GM21529 (cell line): ENCODE measurements around the gene TSPEAR.
"Not testable (repeated sequence)": the region's sequence is repeated elsewhere in the genome, so short reads cannot be mapped to it uniquely, and the experiment has no call there.

ENCODE experiments used
- ATAC-seq: cut with Tn5 transposase; IDR thresholded peaks from one replicate; pipeline ENCODE4 v1.9.1; 2021; ENCODE audit not compliant: unreplicated experiment

TSPEAR gene

GRCh38 chr21:44574457-44575306 lies 136.7 kb downstream of the TSPEAR start:
- no peak for ATAC-seq

- not testable (repeated sequence) for ATAC-seq
Measured at GRCh38 chr21:44573630-44574456, 137.5 kb downstream of the TSPEAR start, which contains the start of gene KRTAP10-4. KRTAP10-4 (plus strand) TSS chr21:44573729; CDS start chr21:44573759, 30 bp downstream.

DNA sequence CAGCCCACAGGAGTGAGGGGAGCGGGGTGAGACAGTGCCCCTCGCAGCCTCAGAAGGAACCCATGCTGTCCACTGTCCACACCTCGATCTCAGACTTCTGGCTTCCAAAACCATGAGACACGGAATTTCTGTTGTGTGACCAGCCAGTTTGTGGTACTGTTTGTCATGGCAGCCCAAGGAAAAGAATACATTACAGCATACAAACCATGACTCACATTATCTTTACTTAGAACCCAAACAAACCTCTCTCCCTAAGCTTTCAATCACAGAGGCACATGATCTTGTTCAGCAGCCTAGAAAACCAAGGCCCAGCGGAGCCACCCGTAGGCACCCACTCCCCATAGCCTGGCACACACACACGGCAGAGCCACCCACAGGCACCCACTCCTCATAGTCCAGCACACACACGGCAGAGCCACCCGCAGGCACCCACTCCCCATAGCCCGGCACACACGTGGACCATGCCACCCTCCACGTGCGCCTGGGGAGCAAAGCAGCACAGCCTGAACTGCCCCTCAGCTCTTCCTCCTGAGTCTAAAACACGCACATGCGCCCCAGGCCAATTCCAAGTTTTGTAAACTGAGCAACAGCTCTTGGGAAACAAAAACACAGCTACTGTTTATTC lies 138.3 kb downstream of the TSPEAR start:
- ATAC-seq = no peak

DNA sequence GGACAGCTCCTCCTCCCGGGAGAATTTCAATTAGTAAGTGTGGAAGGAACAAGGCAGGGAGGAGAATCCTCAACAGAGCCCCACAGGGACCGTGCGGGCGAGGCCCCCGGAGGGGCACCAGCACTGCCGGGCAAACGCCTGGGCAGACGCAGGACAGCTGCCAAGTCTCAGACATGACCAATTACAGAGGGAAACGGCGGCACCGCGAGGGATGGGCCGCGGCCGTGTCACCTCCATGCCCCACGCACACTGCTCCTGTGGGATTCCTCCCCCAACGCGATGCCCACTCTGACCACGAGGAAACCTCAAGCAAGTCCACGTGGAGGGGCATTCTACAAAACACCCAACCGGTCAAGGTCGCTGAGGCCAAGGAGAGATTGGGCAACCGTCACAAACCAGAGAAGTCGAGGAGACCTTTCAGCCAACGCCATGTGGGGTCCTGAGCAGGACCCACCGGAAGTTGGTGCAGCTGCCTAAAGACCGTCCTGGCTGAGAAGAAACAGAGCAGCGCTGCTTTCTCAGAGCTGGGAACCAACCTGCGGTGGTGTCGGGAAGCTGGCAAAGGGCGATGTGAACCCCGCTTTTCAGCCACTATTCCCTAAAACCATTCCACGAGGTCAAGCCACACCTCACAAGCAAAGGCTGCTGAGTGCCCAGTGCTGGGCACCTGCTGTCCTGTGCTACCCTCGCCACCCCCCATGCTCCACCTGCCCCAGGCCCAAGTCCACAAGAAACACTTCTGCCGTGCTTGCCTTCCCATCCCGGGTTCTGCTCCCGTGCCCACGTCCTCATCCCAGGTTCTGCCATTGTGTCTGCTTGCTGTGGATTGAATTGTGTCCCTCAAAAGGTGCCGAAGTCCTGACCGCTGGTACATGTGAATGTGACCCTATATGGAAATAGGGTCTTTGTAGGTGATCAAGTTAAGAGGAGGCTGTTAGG lies 139.3 kb downstream of the TSPEAR start:
- ATAC-seq = no peak

- ATAC-seq = no peak
Measured at GRCh38 chr21:44571296-44571695, 140.1 kb downstream of the TSPEAR start.

DNA sequence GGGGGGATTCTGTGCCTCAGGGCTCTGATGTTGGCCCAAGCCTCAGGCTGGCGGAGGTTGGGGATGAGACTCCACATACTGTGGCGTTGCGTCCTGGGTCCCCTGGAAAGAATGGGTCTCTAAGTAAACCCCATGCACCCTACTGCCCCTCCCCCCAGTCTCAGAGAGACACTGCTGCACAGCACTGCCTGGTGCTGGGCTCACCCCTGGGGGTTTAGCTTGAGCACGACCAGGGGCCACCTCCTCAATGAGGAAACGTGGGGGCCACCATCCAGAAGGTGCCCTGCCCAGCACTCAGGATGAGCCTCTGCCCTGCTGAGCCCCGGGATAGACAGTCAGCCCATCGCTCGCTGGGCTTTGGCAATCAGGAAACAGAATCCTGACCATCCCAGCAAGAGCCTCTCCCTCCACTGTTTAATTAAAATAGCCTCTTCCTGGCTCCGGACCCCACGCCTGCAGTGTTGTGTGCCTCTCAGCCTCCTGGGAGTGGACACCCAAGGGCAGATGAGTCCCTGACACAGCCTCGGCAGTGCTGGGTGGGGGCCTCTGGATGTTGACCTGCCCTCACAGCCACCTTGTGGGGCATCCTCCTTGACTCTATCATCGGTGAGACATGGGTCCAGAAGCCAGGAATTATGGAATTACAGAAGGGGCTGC lies 141.4 kb downstream of the TSPEAR start:
- ATAC-seq = no peak

DNA sequence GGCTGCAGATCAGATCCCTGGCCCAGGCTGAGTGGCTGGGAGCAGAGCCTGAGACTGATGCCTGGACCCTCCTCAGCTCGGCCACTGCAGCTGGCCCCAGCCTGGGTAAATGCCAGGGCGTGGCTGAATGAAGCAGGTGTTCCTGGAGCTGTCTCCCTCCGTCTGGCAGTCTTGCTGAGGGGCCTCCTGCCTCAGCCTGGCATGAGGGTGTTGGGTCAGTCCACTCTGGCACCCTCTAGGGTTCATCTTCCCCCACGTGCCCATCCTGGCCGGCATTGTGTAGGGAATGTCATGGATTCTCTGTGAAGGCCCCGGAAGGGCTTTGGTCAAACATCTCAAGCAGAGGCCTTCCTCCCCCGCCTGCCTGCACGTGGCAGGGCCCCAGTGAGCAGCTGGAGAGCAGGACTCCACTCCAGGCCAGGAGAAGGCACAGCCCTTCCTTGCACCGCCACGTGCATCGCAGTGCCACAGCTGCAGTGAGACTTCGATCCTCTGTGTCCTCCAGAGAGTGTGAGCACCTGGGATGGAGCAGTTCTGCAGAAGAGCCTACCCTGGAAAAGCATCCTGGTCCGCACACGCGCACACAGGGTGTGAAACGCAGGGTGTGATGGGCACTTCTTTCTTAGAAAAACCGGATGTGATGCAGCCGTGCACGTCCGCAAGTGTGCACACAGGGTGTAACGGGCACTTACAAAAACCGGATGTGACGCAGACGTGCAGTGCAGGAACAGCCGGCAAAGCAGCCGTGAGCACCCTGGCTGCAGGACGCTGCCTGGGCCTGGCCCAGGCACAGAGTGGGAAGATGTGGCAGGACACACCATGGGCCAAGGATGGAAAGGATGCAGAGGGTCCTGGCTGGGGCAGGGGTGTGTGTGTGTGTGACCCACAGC lies 142.5 kb downstream of the TSPEAR start:
- ATAC-seq = no peak

- ATAC-seq = no peak
Measured at GRCh38 chr21:44568261-44568660, 143.1 kb downstream of the TSPEAR start.

DNA sequence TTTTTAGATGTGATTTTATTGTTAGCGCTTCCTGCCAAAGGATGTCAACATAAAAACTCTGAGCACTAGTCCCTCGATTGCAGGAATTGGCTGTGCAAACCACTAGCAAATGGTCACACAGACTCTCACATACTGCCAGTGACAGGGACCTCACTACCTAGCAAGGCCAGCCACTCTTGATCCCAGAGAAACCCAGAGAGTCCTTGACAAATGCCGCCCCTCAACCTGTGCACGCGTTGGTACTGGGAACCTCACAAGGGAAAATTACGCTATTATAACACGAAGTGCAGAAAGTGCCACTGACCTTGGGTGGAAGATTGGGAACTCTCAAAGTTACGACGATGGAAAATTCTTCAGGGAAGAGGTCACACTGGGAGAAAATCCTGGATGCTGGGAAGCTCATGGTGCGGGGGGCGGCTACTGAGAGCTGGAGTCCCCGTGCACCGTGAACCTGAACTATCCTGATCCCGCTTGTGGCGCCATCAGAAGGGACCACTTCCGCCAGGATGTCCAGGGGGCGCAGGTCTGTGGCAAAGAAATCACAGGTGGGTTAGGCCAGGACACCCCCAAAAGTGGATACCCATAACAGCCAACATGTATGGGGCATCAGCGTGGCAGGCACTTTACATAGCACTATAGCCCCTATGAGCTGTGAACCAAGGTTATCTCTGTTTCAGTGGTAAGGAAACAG lies 143.7 kb downstream of the TSPEAR start:
- no peak for ATAC-seq

- no peak for ATAC-seq
Measured at GRCh38 chr21:44566403-44566802, 145.0 kb downstream of the TSPEAR start.

- no peak for ATAC-seq
Measured at GRCh38 chr21:44564886-44565598, 146.3 kb downstream of the TSPEAR start.

GRCh38 chr21:44564099-44564498 lies 147.3 kb downstream of the TSPEAR start:
- ATAC-seq = no peak

DNA sequence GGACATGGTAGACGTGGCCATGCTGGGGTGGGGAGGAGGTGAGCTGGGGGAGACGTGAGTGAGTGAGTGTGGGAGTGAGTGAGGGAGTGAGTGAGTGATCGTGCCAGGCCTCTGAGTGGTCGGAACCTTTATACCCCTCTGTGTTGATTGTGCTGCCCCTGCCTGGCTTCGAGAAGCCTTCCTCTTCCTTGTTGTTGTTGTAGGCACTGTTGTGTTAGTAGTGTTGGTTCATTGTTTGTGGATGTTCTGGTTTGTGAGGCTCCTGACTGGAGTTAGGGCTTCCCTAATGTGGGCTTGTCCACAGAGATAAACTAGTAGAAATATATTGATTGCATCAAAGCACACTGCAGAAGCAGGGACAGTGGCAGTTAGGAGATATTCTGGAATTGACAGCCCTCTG lies 152.7 kb downstream of the TSPEAR start, which contains the start of gene KRTAP10-3:
Gene KRTAP10-3 (minus strand): TSS at position 101 of the 400 bp plus-strand sequence. CDS start 80 bp downstream, at position 21.
- ATAC-seq = no peak

GRCh38 chr21:44558329-44558675 lies 153.1 kb downstream of the TSPEAR start:
- ATAC-seq = not testable (repeated sequence)

DNA sequence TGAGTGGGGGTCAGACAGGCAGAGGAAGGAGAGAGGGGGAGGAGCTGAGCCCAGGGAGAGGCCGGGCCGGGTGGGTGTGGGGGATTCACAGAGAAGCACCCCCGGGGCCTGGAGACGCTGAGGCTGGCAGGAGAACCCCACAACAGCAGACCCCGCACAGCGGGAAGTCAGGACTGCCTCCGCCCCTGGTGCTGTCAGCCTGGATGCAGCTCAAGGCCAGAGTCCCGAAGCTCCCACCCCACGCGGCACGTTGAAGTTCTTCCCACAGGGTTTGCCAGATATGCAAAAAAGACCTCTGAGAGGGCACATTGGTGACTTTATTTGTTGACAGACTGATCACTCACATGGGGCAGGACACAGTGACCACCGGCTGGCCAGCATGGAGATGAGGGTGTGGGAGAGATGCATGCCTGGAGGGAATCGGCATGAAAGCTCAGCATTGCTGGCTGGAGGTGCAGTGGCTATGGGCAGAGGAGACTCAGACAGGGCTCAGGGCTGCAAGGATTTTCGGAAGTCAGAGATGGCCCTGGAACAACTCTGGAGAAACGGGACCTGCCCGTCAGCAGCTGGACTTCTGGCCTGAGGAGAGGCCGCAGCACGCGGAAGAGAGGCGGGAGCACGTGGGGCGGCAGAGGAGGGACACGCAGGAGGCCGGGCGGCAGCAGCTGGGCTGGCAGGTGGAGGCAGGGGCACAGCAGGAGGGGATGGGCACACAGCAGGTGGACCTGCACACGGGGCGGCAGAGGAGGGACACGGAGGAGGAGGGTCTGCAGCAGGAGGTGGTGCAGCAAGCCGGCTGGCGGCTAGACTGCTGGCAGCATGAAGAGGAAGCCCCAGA lies 153.7 kb downstream of the TSPEAR start:
- no peak for ATAC-seq

DNA sequence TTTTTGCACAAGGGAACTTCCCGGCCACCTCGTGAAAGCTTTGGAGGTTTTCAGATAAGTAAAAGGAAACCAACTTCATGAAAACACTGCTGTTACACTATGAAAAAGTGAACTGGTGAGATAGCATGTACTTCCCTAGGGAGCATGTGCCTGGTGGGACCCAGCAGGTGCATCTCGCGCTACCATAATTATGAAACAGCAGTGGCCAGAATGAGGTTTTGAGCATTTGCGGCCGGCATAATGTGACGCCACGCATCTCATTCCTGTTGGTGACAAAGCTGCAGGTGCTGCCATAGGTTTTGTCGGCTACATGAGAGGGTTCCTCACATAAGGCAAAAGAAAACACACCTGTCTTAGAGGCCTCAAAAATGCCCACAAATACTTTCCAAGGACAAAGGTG lies 154.5 kb downstream of the TSPEAR start:
- no peak for ATAC-seq
